NB4 (cell line): ENCODE data around the gene LENEP.

Experiments used
- DNase-seq: peaks from one replicate; pipeline ENCODE4 v3.0.0; 2010; ENCODE audit warnings: low read depth
- H3K4me3 ChIP-seq: one replicate; pipeline ENCODE4 v1.5.1; 2011; ENCODE audit warnings: mild to moderate bottlenecking, low read depth, low read length, moderate library complexity
- CTCF ChIP-seq: IDR thresholded peaks from one replicate; pipeline ENCODE4 v1.5.1; 2012; ENCODE audit warnings: low read depth, low read length
- MAX ChIP-seq: IDR thresholded peaks from 2 replicates; pipeline ENCODE4 v1.6.1; 2011; ENCODE audit warnings: low read depth, low read length
- MYC ChIP-seq: IDR thresholded peaks from 2 replicates; pipeline ENCODE4 v1.6.1; 2011; ENCODE audit warnings: low read depth, low read length
- POLR2A ChIP-seq: IDR thresholded peaks from 2 replicates; pipeline ENCODE4 v1.6.1; 2011; ENCODE audit warnings: mild to moderate bottlenecking; ENCODE audit not compliant: insufficient read length; ENCODE audit errors: extremely low read depth

The LENEP gene

GRCh38 chr1:154989195-154989860, 4.1 kb upstream of the LENEP start:
- TF ChIP-seq MAX = no peak
- no peak for TF ChIP-seq MYC
- TF ChIP-seq POLR2A = no peak
- TF ChIP-seq CTCF = no peak
- H3K4me3 ChIP-seq = no peak overlapping the region
- no peak for DNase-seq

GRCh38 chr1:154990276-154990675, 3.1 kb upstream of the LENEP start:
- TF ChIP-seq MAX = no peak
- no peak for TF ChIP-seq POLR2A
- no peak for TF ChIP-seq MYC
- no peak for TF ChIP-seq CTCF
- no peak overlapping the region for H3K4me3 ChIP-seq
- DNase-seq = no peak

GRCh38 chr1:154992721-154993571, 440 bp upstream of the LENEP start:
- H3K4me3 ChIP-seq = no peak overlapping the region
- TF ChIP-seq MAX (no peak), MYC (no peak), POLR2A (no peak), CTCF (peak; percentile 20)

GRCh38 chr1:154994269-154994587, 842 bp downstream of the LENEP start:
- H3K4me3 ChIP-seq = no peak overlapping the region
- no peak for TF ChIP-seq CTCF
- TF ChIP-seq POLR2A = no peak
- no peak for TF ChIP-seq MYC
- DNase-seq = no peak

More at GRCh38 chr1:154992721-154993571, 440 bp upstream of the LENEP start:
- no peak for DNase-seq

GRCh38 chr1:154994591-154994990, 1.2 kb downstream of the LENEP start:
- DNase-seq = no peak
- no peak overlapping the region for H3K4me3 ChIP-seq
- TF ChIP-seq MYC (no peak), MAX (no peak), CTCF (no peak), POLR2A (no peak)
